ENCODE results near the gene ERF.

Gene ERF

DNA sequence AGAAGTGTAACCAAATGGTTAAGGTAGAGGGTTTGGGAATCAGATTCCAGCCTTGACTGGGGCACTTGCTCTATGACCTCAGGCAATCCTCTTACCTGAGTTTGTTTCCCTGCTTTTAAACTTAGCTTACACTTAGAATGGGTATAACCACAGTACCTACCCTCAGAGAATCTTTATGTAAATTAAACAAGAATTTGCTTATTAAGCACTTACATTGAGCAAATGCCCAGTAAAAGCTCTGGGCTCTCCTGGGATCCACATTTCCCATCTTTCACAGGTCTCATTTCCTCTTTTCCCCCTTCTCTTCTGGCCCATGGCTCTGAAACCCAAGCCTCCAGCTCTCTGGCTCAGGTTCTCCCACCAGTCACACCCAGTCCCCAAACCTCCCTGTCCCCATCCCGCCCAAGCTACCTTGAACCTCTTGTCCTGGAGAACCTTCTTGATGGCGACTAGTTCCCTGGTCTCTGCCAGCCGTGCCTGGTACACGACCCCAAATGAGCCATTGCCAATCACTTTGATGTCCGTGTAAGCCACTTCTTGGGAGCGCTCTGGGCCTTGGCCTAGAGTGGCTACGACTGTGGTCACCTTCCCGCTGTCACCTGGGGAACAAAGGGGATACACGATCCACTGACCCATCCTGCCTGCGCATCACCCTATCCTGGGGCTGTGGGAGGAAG lies 15.2 kb downstream of the ERF start:
- no peak for ATAC-seq

DNA sequence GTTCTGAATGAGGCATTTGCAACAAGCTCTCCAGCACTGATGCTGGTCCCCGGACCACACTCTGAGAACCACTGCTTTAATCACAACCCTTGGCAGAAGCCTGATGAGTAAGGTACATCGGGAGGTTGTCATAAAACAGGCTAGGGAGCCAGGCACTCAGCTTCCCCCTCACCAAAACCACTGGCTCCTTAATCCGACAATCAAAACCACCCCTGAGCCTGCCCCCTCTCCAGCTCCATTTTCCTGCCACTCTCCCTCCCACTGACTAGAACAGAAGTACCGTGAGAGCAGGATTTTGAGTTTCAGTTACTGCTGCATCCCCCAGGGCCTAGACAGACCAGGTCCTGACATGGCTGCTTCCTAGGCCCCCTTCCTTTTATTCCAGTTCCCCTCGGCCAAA lies 19.7 kb downstream of the ERF start:
- no peak for ATAC-seq

DNA sequence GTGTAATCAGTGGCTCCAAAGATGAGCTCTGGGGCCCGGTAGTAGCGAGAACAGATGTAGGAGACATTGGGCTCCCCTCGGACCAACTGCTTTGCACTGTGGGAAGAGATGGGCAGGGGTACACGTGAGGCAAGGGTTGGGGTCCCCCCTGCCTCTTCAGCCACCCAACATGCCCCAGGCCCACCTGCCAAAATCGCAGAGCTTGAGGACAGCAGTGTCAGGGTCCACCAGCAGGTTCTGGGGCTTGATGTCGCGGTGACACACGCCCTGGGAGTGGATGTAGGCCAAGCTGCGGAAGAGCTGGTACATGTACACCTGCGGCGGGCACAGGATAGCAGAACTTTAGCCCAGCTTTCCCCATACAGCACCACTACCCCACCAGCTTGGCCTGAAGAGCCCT lies 20.6 kb downstream of the ERF start:
- ATAC-seq: no peak

DNA sequence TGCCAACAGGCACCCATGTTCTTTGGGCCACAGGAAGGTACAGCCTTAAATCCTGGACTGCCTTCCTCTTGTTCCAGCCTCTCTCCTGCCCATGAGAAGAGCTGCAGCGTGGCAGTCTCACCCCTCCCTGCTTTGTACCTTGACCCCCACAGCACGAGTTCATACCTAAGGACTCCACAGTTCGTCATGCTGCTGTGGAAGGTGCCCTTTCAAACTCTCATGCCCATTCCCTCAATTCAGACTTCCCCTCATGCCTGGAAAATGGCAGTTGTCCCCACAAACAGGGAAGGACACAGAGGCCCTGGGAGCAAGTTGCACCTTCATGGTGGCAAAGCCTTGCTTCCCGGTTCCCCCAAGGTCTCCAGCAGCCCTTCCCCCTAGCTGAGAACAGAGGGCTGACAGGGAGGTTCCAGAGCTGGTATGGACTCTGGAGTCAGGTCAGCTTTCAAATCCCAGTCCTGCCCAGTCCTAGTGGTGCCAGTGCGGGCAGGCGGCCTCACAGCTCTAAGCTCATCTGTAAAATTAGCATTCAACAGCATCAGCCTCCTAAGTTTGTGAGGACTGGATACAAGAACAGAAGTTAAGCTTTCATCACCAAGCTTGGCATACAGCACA lies 21.1 kb downstream of the ERF start:
- no peak for ATAC-seq

DNA sequence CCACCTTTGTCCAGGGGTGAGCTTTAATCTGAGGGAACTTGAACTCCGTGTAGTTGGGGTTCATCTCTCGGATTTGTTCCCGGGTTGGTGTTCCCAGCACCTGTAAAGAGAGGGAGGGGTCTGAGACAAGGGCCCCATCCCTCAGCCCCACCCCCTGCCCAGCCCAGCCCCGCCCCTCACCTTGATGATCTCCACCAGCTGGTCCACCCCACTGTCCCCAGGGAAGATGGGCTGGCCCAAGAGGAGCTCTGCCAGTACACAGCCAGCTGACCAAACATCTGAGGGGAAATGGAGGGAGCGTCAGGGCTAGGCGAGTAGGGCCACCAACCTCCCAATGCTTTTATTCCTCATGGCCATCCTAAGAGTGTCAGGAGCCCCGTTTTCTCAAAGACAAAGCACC lies 21.8 kb downstream of the ERF start:
- ATAC-seq: no peak

DNA sequence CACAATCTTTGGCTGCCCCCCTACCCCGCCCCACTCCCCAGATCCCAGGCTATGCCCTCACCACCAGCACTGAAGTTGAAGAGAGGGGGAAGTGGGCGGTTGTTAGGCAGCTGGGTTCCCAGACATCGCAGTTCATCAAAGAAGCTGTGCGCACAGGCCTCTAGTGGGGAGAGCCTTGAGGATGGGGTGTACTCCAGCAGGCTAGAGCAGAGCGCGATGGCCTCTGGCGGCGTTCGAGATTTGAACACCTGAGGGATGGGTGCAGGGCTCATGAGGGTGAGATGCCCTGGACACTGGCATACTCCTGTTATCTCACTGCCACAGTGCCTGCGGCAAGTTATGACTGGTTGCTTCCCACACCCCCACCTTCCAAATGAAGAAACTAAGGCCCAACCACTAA lies 22.5 kb downstream of the ERF start:
- ATAC-seq: no peak

DNA sequence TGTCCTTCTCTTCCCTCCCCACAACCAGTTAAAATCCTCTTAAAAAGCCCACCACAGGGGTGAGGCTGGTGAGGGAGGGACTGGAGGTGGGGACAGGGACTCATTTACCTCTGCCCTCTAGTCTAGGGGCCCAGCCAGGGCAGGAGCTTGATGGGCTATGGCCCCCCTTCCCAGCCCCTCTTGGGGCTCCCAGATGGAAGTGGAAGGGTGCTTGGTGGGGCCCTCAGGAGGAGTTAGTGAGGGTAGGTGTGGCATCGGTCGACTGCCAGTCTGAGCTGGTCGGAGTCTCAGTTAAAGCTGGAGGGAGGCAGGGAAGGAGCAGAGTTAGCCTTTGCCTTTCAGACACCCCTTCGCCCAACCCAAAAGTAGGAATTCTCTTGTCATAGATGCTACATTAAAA lies 24.4 kb downstream of the ERF start:
- ATAC-seq: no peak

DNA sequence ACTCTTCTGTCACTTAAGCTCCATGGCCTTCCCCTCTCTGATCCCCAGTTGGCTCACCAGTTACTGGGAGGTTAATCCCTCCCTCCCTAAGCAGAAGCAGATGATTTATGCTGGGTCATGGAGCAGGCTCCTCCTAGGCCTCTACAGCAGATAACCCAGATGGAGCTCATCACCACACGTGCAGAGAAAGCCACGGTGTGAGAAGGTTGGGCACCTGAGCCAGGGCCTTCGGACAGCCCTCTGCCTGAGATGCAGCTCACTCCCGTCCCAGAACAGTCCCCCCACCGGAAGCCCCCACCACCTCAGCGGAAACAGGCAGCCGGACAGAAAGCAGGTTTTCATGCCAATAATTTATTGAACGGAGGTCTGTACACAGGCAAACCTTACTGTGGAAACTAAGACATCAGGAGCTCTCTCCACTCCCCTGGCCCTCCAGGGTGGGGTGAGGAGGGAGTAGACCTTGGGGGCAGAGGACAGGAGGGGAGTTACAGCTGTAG lies 25.0 kb downstream of the ERF start:
- no peak for ATAC-seq

DNA sequence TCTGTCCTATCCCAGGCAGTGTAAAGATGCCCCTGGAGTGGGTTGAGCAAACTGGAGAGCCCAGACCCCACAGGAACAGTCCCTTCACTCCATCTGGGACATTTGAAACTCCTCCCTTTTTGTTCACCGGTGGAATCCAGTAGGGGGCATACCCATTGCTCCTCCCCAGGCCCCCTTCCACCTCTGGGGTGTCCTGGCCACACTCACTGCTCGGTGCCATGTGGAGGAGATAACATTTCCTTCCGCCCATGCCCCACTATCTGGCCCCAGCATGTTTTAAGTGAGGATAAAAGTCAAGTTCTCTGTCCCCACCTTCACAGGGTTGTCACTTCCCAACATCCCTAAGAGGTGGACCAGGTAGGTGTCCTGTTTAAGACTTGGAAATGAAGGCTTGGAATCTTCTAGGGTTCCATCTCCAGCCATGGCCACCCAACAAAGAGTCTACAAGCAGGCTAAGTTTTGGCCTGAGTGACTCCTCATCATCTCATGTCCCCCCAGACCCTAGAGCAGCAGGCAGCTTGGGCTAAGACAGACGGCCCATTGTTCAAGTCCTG lies 25.6 kb downstream of the ERF start:
- ATAC-seq: no peak

DNA sequence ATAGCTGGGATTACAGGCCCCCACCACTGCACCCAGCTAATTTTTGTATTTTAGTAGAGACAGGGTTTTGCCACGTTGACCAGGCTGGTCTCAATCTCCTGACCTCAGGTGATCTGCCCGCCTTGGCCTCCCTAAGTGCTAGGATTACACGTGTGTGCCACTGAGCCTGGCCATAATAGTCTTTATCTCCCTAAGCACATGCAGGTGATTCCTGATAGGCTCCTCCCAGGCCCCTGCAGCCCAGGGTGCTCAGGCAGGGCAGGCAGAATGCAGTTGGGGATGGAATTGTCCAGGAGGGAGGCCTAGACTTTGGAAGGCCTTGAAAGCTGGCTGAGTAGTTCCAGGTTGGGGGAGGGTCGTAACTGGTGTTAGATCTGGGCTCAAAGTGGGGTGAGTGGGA lies 26.3 kb downstream of the ERF start:
- ATAC-seq: no peak

DNA sequence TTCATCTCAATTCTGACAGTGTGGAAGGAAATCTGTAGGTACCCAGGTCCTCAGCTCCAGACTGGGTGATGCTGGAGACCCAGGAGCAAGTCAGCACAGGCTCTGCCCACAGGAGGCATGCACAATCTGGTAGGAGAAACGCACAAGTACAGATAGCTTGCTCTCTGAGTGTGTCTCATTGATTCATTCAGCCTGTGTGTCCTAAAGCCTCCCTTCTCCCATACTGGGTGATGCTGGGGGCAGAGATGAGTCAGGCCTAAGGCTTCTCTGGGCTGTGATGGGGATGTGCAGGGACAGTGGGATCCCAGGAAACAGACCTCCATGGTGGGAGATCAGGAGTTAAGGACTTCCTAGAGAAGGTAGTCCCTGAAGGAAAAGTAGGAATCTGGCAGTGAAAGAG lies 28.0 kb downstream of the ERF start:
- no peak for ATAC-seq

DNA sequence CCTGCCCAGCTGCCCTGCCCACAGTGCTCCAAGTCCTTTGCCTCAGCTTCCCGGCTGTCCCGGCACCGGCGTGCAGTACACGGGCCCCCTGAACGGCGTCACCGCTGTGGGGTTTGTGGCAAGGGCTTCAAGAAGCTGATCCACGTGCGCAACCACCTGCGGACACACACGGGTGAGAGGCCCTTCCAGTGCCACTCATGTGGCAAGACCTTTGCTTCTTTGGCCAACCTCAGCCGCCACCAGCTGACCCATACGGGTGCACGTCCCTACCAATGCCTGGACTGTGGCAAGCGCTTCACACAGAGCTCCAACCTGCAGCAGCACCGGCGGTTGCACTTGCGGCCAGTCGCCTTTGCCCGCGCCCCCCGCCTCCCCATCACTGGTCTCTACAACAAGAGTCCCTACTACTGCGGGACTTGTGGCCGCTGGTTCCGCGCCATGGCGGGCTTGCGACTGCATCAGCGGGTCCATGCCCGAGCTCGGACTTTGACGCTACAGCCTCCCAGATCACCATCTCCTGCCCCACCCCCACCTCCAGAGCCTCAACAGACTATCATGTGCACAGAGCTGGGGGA lies 29.1 kb downstream of the ERF start:
- ATAC-seq: no peak

DNA sequence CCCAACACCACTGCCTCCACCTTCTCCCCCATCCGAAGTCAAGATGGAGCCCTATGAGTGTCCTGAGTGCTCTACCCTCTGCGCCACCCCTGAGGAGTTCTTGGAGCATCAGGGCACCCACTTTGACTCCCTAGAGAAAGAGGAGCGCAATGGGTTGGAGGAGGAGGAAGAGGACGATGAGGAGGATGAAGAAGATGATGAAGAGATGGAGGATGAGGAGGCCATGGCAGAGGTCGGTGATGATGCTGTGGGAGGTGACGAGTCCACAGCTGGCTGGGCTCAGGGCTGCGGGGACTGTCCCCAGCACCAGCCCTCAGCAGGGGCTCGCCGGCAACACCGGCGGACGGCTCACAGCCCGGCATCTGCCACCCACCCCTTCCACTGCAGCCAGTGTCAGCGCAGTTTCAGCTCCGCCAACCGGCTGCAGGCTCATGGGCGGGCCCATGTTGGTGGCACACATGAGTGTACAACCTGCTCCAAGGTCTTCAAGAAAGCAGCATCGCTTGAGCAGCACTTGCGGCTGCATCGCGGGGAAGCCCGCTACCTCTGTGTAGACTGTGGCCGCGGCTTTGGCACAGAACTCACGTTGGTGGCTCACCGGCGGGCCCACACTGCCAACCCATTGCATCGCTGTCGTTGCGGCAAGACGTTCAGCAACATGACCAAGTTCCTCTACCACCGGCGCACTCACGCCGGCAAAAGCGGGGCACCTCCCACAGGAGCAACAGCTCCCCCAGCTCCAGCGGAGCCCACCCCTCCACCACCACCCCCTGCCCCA lies 29.8 kb downstream of the ERF start:
- ATAC-seq: no peak

DNA sequence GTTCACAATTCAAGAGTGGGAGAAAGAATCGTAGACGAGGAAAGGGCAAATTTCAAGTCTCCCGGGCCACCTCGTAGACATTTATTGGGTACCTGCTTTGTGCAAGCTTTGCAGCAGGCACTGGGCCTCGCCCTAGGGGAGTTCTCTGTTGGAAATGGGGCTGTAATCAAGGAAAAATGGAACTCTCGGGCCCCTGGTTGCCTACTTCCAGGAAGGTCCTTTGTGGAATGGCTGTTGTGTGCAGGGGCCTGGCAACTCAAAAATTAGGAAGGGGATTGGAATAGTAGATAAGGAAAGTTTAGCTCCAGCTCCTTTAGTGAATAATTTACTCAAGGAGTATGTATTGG lies 34.2 kb downstream of the ERF start:
- no peak for ATAC-seq

DNA sequence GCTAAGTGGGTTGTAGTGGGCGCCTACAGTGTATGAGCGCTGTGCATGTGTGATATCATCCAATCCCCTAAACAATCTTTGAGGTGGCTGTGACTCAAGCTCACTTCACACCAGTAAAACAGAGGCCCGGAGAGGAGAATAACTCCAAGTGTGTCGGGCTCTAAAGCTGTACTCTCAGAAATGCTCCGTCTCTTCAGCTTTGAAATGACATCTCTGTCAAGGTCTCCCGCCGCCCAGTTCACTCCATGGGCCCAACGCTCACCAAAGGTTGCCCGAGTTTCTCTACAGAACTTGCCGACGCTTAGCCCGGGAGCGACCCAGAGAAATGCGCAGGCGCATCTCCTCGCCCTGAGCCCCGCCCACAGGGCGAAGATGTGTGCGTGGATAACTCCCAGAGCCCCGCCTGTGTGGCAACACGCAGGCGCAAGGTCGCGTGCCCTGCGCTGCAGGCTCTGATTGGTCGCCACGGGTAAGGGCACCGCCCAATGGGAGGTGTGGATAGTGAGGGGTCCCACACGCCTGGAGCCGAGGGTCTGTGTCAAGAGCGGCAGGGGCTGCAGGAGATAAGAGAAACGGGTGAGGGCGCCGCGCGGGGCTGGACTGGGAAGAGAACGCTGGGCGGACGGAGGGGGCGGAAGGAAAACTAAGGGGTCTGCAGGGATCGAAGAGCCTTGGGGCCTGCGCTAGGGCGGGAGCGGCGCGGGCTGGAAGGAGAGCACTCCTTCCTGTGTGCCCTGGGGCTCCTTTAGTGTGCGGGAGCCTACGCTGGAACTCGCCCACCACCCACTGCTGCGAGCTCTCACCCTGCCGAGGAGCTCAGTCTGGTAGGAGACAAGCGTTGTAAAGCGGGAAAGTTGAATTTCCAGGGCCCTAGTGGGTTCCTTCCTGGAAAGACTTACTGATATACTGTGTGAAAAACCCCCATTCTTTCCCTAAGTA lies 34.8 kb downstream of the ERF start, which contains the start of gene ZNF526:
Gene ZNF526 (plus strand): TSS at position 501 of the 939 bp plus-strand sequence. CDS start 4,092 bp downstream, outside the sequence.
- peak; percentile 83 to 86 for ATAC-seq

DNA sequence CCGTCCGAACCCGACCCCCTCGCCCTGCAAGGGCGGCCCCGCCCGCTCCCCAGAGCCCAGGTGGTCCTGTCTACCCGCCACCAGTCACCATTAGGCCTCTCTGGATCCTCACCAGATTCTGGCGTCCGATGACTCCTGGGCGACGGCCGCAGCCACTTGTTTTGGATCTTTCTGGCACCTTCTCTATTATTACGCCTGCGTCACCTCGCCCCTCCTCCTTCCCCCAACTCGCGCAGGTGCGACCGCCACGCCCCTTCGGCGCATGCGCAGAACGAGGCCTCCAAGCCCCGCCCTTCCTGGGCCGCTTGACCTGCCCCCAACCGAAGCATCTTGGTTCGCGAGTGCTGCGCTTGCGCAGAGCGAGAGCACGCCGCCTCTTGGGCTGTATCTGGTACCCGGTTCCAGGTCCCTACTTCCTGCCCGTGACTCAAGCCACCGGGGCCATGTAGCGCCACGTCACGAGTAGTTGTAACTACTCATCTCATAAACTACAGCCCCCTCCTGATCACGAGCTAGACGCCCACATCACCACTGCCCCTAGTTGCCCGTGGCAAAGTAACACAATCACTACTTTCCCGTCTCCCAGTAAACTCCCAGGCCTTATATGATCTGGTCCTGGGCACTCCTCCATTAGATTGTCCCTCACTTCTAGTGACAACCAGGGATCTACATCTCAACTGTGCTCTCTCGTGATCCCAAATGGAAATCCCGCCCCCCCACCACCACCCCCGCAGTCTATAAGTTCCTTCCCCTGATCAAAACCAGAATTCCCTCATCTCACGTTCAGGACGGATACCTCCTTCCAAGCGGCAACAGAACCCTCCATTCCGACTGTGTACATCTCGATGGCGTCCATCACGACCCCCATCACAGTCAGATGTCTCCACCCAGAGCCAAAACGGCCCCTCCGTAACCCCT lies 37.1 kb downstream of the ERF start, which contains the start of gene DEDD2:
Gene DEDD2 (minus strand): TSS at position 158 of the 918 bp plus-strand sequence. CDS start 670 bp downstream, outside the sequence.
- ATAC-seq: peak; percentile 76 to 77

DNA sequence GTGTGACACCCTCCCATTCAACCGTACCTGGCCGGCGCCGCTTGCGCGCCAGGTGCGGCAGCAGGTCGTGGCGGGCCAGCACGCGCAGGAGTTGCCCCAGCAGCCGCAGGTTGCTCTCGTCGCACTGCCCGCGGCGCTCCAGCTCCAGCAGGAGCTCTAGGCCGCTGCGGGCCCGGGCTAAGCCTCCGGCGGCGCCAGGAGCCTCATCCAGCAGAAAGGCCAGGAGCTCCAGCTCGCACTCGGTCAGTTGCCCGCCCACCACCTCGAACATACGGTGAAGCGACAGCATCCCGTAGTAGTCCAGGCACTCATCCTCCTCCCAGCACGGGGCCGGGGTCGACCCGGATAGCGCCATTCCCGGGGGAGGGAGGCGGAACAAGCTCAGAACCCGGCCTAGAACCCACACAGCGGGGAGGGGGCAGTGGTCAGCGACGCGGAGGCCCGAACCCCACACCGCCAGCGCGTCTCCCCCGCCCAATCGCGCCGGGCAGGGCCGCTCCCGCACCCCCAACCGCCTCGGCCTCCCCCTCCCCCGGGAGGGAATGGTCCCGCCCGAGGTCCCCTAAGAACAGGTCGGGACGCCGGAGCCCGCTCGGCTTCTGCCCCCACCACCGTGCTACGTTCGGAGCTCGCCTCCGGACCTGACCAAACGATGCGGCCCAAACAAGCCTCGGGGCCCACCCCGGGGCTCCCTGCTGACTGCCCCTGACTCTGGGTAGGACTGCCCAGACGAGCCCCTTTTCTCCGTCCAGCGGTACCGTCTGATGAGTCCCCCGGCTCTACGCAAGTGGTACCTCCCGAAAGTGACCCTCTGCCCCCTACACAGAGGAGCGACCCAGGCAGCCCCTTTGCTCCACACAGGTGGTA lies 38.0 kb downstream of the ERF start:
- ATAC-seq: no peak

DNA sequence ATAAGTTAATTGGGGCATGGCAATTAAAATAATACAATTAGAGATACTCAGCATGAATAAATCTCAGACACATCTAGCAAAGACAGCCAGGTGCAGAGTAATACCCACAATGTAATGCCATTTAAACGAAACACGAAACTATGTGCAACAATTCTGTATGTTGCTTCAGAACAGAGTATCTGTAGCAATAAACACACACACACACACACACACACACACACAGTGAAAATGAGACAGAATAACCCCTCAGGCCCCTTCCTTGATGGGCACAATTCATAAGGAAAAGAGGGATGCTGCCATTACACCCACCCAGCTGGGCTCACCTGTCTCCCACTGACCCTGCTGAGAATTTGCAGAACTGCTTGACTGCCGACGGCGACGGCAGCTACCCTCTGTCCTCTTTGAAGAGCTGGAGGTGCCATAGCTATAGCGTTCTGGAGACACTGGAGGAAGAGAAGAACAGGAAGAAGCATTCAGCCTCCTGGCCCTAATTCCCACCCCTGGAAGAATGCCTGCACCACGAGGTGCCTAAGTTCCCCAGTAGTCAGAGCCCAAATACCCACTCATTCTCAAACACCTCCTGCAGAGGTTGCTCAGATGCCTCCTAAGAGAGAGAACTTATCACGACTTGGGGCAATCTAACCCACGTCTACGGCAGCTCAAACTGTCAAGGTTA lies 40.0 kb downstream of the ERF start:
- no peak for ATAC-seq

DNA sequence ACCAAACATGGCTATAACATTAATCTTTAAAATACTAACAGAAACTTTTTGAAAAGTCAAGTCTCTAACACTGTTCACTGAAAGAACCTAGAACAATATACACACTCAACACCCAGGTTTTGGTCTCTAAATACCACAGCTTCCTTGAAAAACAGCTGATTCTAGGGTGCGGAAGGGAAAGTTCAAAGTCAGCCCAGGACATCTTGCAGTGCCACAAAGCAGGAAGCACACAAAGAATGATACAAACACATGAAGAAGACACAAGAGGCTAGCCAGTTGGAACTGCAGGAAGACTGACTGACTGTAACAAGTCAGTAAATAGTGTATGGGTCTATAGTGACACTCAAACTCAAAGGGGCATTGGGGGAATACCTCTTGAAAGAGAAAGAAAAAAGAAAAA lies 42.0 kb downstream of the ERF start:
- no peak for ATAC-seq
